ENCODE measurements around the gene ZNF775. TPM values are rescaled to one million over a fixed set of nuclear protein-coding genes. Genes with fewer than 3 reads are reported as not detected.

Gene ZNF775
- polyA plus RNA-seq, 4 donors: 1.1 to 6.5 (median 2.5) TPM

DNA sequence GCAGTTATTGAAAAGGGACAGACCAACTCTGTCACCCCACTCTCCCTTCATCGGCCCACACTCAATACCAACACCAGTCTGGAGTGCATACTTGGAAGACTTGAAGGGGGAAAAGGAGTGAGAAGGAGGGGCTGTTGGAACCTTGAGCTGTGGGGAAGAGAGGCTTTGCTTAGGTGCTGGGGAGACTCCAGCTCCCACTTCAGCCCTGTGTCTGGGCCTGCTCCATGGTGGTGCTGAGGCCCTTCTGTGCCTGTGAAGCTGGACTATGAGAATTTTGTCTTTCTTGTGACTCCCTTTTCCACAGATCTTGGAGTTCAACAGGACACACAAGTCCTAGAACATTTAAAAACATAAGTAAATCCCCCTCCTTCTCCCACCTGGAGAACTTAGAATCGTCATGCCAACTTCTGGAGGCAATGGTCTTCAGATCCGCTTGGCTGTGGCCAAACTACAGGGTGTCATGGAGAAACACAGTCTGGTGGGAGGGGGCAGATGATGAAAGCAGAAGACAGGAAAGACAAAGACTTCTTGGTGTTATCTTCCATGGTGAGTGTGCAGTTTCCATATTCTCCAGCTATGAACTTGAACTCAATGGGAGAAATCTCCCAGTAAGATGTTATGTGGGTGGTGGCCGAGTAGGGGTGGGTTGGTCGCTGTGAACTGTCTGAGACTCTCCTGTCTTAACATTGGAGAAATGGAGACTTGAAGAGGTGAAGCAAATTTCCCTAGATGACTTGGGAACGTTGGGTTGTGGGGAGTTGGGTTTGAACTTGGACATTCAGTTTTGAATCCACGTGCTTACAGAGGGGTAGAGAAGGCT lies 52.9 kb downstream of the ZNF775 start:
- FAIRE-seq (no peak), DNase-seq (no peak)
- Histone ChIP-seq H3K27ac (ENCODE audit: low read depth in 1 of 3, low read length in 2 of 3) (no peak overlapping the region), H3K9me3 (ENCODE audit: control insufficient read depth in 2 of 2, insufficient read depth in 1 of 2, low read depth in 1 of 2, low read length in 1 of 2) (no peaks in the 10 kb centered on the region), H3K4me1 (ENCODE audit: control insufficient read depth in 3 of 3, insufficient read depth in 2 of 3, low read depth in 1 of 3, low read length in 2 of 3) (no peaks in the 10 kb centered on the region), H3K4me3 (ENCODE audit: low read depth in 1 of 3, low read length in 3 of 3) (no peak overlapping the region), H3K36me3 (ENCODE audit: control insufficient read depth in 3 of 3, insufficient read depth in 2 of 3, low read depth in 1 of 3, low read length in 3 of 3) (no peaks in the 10 kb centered on the region), H3K27me3 (ENCODE audit: control insufficient read depth in 3 of 3, insufficient read depth in 3 of 3, low read length in 3 of 3) (peaks cover 0 to 6% (median 0%) of the 10 kb centered on the region in 3 donors)
- WGBS, 3 donors: 92% methylated on average over 7 of the region's 7 CpGs

GRCh38 chr7:150432915-150433892 lies 54.1 kb downstream of the ZNF775 start:
- WGBS, 3 donors: 60 to 65% (median 64%) methylated on average over 14 of the region's 14 CpGs
- no peaks in the 10 kb centered on the region for H3K9me3 ChIP-seq (ENCODE audit: control insufficient read depth in 2 of 2, insufficient read depth in 1 of 2, low read depth in 1 of 2, low read length in 1 of 2)
- FAIRE-seq (no peak), DNase-seq (no peak)
- peak overlapping the region in 1 of 3 donors; percentile 15 for H3K4me3 ChIP-seq (ENCODE audit: low read depth in 1 of 3, low read length in 3 of 3)
- no peaks in the 10 kb centered on the region for H3K4me1 ChIP-seq (ENCODE audit: control insufficient read depth in 3 of 3, insufficient read depth in 2 of 3, low read depth in 1 of 3, low read length in 2 of 3)
- H3K27me3 ChIP-seq (ENCODE audit: control insufficient read depth in 3 of 3, insufficient read depth in 3 of 3, low read length in 3 of 3): peaks cover 0 to 6% (median 0%) of the 10 kb centered on the region in 3 donors
- H3K36me3 ChIP-seq (ENCODE audit: control insufficient read depth in 3 of 3, insufficient read depth in 2 of 3, low read depth in 1 of 3, low read length in 3 of 3): no peaks in the 10 kb centered on the region
- H3K27ac ChIP-seq (ENCODE audit: low read depth in 1 of 3, low read length in 2 of 3): peak overlapping the region in 1 of 3 donors; percentile 24

DNA sequence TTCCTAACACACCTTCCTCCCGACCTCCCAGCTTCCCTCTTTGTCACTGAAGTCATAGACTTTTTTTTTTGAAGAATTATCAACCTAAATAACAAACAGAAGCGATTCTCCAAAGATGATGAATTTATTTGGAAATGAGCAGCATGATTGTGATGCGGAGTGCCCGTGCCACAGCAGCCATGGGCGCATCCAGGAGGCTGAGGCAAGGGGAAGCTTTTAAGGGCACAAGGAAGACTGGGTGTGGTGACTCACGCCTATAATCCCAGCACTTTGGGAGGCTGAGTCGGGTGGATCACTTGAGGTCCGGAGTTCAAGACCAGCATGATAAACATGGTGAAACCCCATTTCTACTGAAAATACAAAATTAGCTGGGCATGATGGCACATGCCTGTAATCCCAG lies 55.1 kb downstream of the ZNF775 start:
- Histone ChIP-seq H3K36me3 (ENCODE audit: control insufficient read depth in 3 of 3, insufficient read depth in 2 of 3, low read depth in 1 of 3, low read length in 3 of 3) (no peaks in the 10 kb centered on the region), H3K27ac (ENCODE audit: low read depth in 1 of 3, low read length in 2 of 3) (no peak overlapping the region), H3K9me3 (ENCODE audit: control insufficient read depth in 2 of 2, insufficient read depth in 1 of 2, low read depth in 1 of 2, low read length in 1 of 2) (no peaks in the 10 kb centered on the region), H3K27me3 (ENCODE audit: control insufficient read depth in 3 of 3, insufficient read depth in 3 of 3, low read length in 3 of 3) (peaks cover 0 to 6% (median 0%) of the 10 kb centered on the region in 3 donors), H3K4me3 (ENCODE audit: low read depth in 1 of 3, low read length in 3 of 3) (peak overlapping the region in 1 of 3 donors; percentile 15), H3K4me1 (ENCODE audit: control insufficient read depth in 3 of 3, insufficient read depth in 2 of 3, low read depth in 1 of 3, low read length in 2 of 3) (no peaks in the 10 kb centered on the region)
- 68 to 78% (median 77%) methylated on average over 8 of the region's 8 CpGs for WGBS, 3 donors
- FAIRE-seq (no peak), DNase-seq (no peak)

GRCh38 chr7:150435047-150435389 lies 55.9 kb downstream of the ZNF775 start:
- Histone ChIP-seq H3K27me3 (ENCODE audit: control insufficient read depth in 3 of 3, insufficient read depth in 3 of 3, low read length in 3 of 3) (peaks cover 0 to 6% (median 0%) of the 10 kb centered on the region in 3 donors), H3K9me3 (ENCODE audit: control insufficient read depth in 2 of 2, insufficient read depth in 1 of 2, low read depth in 1 of 2, low read length in 1 of 2) (no peaks in the 10 kb centered on the region), H3K4me1 (ENCODE audit: control insufficient read depth in 3 of 3, insufficient read depth in 2 of 3, low read depth in 1 of 3, low read length in 2 of 3) (no peaks in the 10 kb centered on the region), H3K36me3 (ENCODE audit: control insufficient read depth in 3 of 3, insufficient read depth in 2 of 3, low read depth in 1 of 3, low read length in 3 of 3) (no peaks in the 10 kb centered on the region), H3K4me3 (ENCODE audit: low read depth in 1 of 3, low read length in 3 of 3) (no peak overlapping the region), H3K27ac (ENCODE audit: low read depth in 1 of 3, low read length in 2 of 3) (no peak overlapping the region)
- 74 to 82% (median 78%) methylated on average over 4 of the region's 4 CpGs for WGBS, 3 donors
- no peak for DNase-seq
- no peak for FAIRE-seq

DNA sequence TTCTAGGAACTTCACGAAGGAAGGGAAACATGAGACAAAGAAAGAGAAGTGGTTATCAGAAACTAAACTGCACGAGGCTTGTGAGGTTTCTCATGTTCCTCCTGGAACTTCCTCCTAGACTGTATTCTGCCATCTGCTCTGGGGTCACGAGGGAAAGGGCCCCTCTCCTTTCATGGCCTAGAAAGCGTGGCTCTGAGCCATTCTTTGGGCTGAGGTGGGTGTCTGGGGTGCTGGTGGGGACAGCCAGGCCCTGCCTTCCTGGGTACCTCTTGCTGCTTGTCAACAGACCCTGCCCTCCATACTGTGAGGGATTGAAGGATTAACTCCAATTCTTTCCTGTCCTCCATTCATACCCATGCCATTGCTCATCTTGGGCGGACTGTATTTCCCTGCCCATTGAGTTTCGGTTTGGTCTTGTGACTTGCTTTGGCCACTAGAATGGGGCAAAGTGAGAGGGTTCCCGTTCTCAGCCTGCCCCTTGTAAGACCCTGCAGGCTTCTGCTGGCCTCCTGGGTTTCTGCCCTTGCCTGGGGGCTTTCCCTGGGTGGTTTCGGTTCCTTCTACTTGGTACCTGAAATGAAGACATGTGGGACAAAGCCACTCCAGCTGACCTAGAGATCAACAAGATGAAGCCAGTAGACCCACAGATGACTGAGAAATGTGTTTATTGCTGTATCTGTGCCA lies 56.4 kb downstream of the ZNF775 start:
- Histone ChIP-seq H3K4me3 (ENCODE audit: low read depth in 1 of 3, low read length in 3 of 3) (no peak overlapping the region), H3K27ac (ENCODE audit: low read depth in 1 of 3, low read length in 2 of 3) (peak overlapping the region in 1 of 3 donors; percentile 33), H3K27me3 (ENCODE audit: control insufficient read depth in 3 of 3, insufficient read depth in 3 of 3, low read length in 3 of 3) (peaks cover 0 to 6% (median 0%) of the 10 kb centered on the region in 3 donors), H3K4me1 (ENCODE audit: control insufficient read depth in 3 of 3, insufficient read depth in 2 of 3, low read depth in 1 of 3, low read length in 2 of 3) (no peaks in the 10 kb centered on the region), H3K36me3 (ENCODE audit: control insufficient read depth in 3 of 3, insufficient read depth in 2 of 3, low read depth in 1 of 3, low read length in 3 of 3) (no peaks in the 10 kb centered on the region), H3K9me3 (ENCODE audit: control insufficient read depth in 2 of 2, insufficient read depth in 1 of 2, low read depth in 1 of 2, low read length in 1 of 2) (no peaks in the 10 kb centered on the region)
- no peak for FAIRE-seq
- WGBS, 3 donors: 68 to 79% (median 75%) methylated on average over 8 of the region's 8 CpGs
- DNase-seq: no peak

GRCh38 chr7:150439967-150440366 lies 60.8 kb downstream of the ZNF775 start:
- Histone ChIP-seq H3K4me3 (ENCODE audit: low read depth in 1 of 3, low read length in 3 of 3) (no peak overlapping the region), H3K36me3 (ENCODE audit: control insufficient read depth in 3 of 3, insufficient read depth in 2 of 3, low read depth in 1 of 3, low read length in 3 of 3) (no peaks in the 10 kb centered on the region), H3K27me3 (ENCODE audit: control insufficient read depth in 3 of 3, insufficient read depth in 3 of 3, low read length in 3 of 3) (peaks cover 0 to 4% (median 0%) of the 10 kb centered on the region in 3 donors), H3K4me1 (ENCODE audit: control insufficient read depth in 3 of 3, insufficient read depth in 2 of 3, low read depth in 1 of 3, low read length in 2 of 3) (no peaks in the 10 kb centered on the region), H3K27ac (ENCODE audit: low read depth in 1 of 3, low read length in 2 of 3) (no peak overlapping the region), H3K9me3 (ENCODE audit: control insufficient read depth in 2 of 2, insufficient read depth in 1 of 2, low read depth in 1 of 2, low read length in 1 of 2) (peaks cover 0 to 9% of the 10 kb centered on the region in 2 donors)
- WGBS, 3 donors: 42 to 49% (median 47%) methylated on average over 2 of the region's 2 CpGs
- DNase-seq (no peak), FAIRE-seq (no peak)

- no peaks in the 10 kb centered on the region for H3K4me1 ChIP-seq (ENCODE audit: control insufficient read depth in 3 of 3, insufficient read depth in 2 of 3, low read depth in 1 of 3, low read length in 2 of 3)
- DNase-seq (no peak), FAIRE-seq (no peak)
- no peaks in the 10 kb centered on the region for H3K27me3 ChIP-seq (ENCODE audit: control insufficient read depth in 3 of 3, insufficient read depth in 3 of 3, low read length in 3 of 3)
- H3K36me3 ChIP-seq (ENCODE audit: control insufficient read depth in 3 of 3, insufficient read depth in 2 of 3, low read depth in 1 of 3, low read length in 3 of 3): no peaks in the 10 kb centered on the region
- no peak overlapping the region for H3K4me3 ChIP-seq (ENCODE audit: low read depth in 1 of 3, low read length in 3 of 3)
- no peak overlapping the region for H3K27ac ChIP-seq (ENCODE audit: low read depth in 1 of 3, low read length in 2 of 3)
- H3K9me3 ChIP-seq (ENCODE audit: control insufficient read depth in 2 of 2, insufficient read depth in 1 of 2, low read depth in 1 of 2, low read length in 1 of 2): peaks cover 0 to 9% of the 10 kb centered on the region in 2 donors
Observed at GRCh38 chr7:150441524-150441923, 62.4 kb downstream of the ZNF775 start.

- Histone ChIP-seq H3K4me1 (ENCODE audit: control insufficient read depth in 3 of 3, insufficient read depth in 2 of 3, low read depth in 1 of 3, low read length in 2 of 3) (no peaks in the 10 kb centered on the region), H3K9me3 (ENCODE audit: control insufficient read depth in 2 of 2, insufficient read depth in 1 of 2, low read depth in 1 of 2, low read length in 1 of 2) (peaks cover 0 to 9% of the 10 kb centered on the region in 2 donors), H3K27ac (ENCODE audit: low read depth in 1 of 3, low read length in 2 of 3) (no peak overlapping the region), H3K27me3 (ENCODE audit: control insufficient read depth in 3 of 3, insufficient read depth in 3 of 3, low read length in 3 of 3) (no peaks in the 10 kb centered on the region), H3K4me3 (ENCODE audit: low read depth in 1 of 3, low read length in 3 of 3) (no peak overlapping the region), H3K36me3 (ENCODE audit: control insufficient read depth in 3 of 3, insufficient read depth in 2 of 3, low read depth in 1 of 3, low read length in 3 of 3) (no peaks in the 10 kb centered on the region)
- no peak for DNase-seq
- WGBS, 3 donors: 95 to 96% (median 95%) methylated on average over 20 of the region's 20 CpGs
- FAIRE-seq: no peak
Observed at GRCh38 chr7:150442811-150443210, 63.7 kb downstream of the ZNF775 start.
